ENCODE measurements around the gene METTL1.

- TF ChIP-seq CTCF (IDR thresholded peaks at IDR 0.05), result no peak
- TF ChIP-seq EP300 (IDR thresholded peaks at IDR 0.05), result no peak
Observed at GRCh38 chr12:57749061-57749460, 22.8 kb downstream of the METTL1 start.

All from tibial nerve (tissue), 4 donors.